GM12873 (cell line): ENCODE measurements around the gene BMX.

ENCODE experiments used
- CTCF ChIP-seq: IDR thresholded peaks from 2 replicates; pipeline ENCODE4 v1.5.1; 2012; ENCODE audit warnings: low read depth, mild to moderate bottlenecking, moderate library complexity, low read length, control low read depth; ENCODE audit not compliant: insufficient read depth; ENCODE audit errors: missing control alignments

The BMX gene

GRCh38 chrX:15515931-15516330, 15.3 kb downstream of the BMX start:
- TF ChIP-seq CTCF: no peak

GRCh38 chrX:15522464-15522863, 21.9 kb downstream of the BMX start:
- no peak for TF ChIP-seq CTCF

GRCh38 chrX:15523088-15523487, 22.5 kb downstream of the BMX start:
- TF ChIP-seq CTCF: no peak

- no peak for TF ChIP-seq CTCF
Measured at GRCh38 chrX:15524417-15524816, 23.8 kb downstream of the BMX start.

GRCh38 chrX:15525664-15526416, 25.2 kb downstream of the BMX start:
- TF ChIP-seq CTCF: no peak

- TF ChIP-seq CTCF: no peak
Measured at GRCh38 chrX:15529165-15529564, 28.6 kb downstream of the BMX start.

GRCh38 chrX:15530318-15530717, 29.7 kb downstream of the BMX start:
- TF ChIP-seq CTCF: no peak
